CD4-positive, alpha-beta memory T cell (primary cell): Measurements from ENCODE around the gene MOB2. TPM values are rescaled to one million over a fixed set of nuclear protein-coding genes. Genes with fewer than 3 reads are reported as not detected.

Experiments used
- CTCF ChIA-PET: fragments of 350-600 bp; sonication (Branson Sonifier 250); formaldehyde crosslinking; loops from one replicate; lab custom pipeline; 2021; ENCODE audit warnings: inconsistent platforms; ENCODE audit not compliant: partially characterized antibody; lab: Charles Lee
- POLR2A ChIA-PET: fragments of 350-600 bp; sonication (Branson Sonifier 250); formaldehyde crosslinking; loops from one replicate; lab custom pipeline; 2021; ENCODE audit not compliant: partially characterized antibody; lab: Charles Lee
- DNase-seq, 5 donors: peaks; one replicate each; pipeline versions ENCODE4 v3.0.0 to v3.0.0-alpha.2; 2020 to 2022; ENCODE audit warnings: mixed read lengths in 1 of 5
- H3K27ac ChIP-seq: one replicate; pipeline ENCODE4 v1.7.0; 2013; ENCODE audit warnings: low read depth, low read length
- H3K27me3 ChIP-seq: 2 replicates; pipeline ENCODE4 v1.7.0; 2013; ENCODE audit warnings: mild to moderate bottlenecking, low read length, moderate library complexity; ENCODE audit not compliant: insufficient read depth
- H3K36me3 ChIP-seq: 2 replicates; pipeline ENCODE4 v1.7.0; 2013; ENCODE audit warnings: mild to moderate bottlenecking, low read length, moderate library complexity; ENCODE audit not compliant: insufficient read depth
- H3K4me1 ChIP-seq: 2 replicates; pipeline ENCODE4 v1.7.0; 2013; ENCODE audit warnings: mild to moderate bottlenecking, low read length, moderate library complexity; ENCODE audit not compliant: insufficient read depth
- H3K4me3 ChIP-seq, 2 donors: one replicate each; pipeline ENCODE4 v1.7.0; 2013; ENCODE audit warnings: low read length in 2 of 2, mild to moderate bottlenecking in 1 of 2
- H3K9me3 ChIP-seq, 2 donors: one replicate each; pipeline ENCODE4 v1.7.0; 2013; ENCODE audit warnings: low read length in 2 of 2, control low read depth in 1 of 2; ENCODE audit not compliant: control insufficient read depth in 1 of 2
- H3K27ac Mint-ChIP-seq, 7 donors: one replicate each; pipeline ENCODE4 v1.8.0; 2020 to 2021; ENCODE audit warnings: mixed read lengths in 7 of 7, mild to moderate bottlenecking in 6 of 7, inconsistent platforms in 3 of 7, moderate library complexity in 3 of 7
- H3K27me3 Mint-ChIP-seq, 2 donors: one replicate each; pipeline ENCODE4 v1.8.0; 2020 to 2021; ENCODE audit warnings: mixed read lengths in 2 of 2
- H3K36me3 Mint-ChIP-seq, 2 donors: one replicate each; pipeline ENCODE4 v1.8.0; 2020 to 2021; ENCODE audit warnings: mixed read lengths in 2 of 2, inconsistent platforms in 1 of 2, mild to moderate bottlenecking in 1 of 2
- H3K4me1 Mint-ChIP-seq, 4 donors: one replicate each; pipeline ENCODE4 v1.8.0; 2020 to 2021; ENCODE audit warnings: mixed read lengths in 4 of 4, mild to moderate bottlenecking in 1 of 4
- H3K4me3 Mint-ChIP-seq, 8 donors: one replicate each; pipeline ENCODE4 v1.8.0; 2020 to 2021; ENCODE audit warnings: mixed read lengths in 8 of 8, mild to moderate bottlenecking in 7 of 8, moderate library complexity in 6 of 8, inconsistent platforms in 3 of 8
- H3K9me3 Mint-ChIP-seq, 8 donors: one replicate each; pipeline ENCODE4 v1.8.0; 2020 to 2021; ENCODE audit warnings: mixed read lengths in 8 of 8, mild to moderate bottlenecking in 5 of 8, inconsistent platforms in 3 of 8, moderate library complexity in 1 of 8
- intact Hi-C: fragments of 100-400 bp; cut with micrococcal nuclease; formaldehyde crosslinking; loops from one replicate; pipeline ENCODE4 v1.15.1; 2023
- polyA plus RNA-seq, 2 donors: library from polyadenylated mRNA; unstranded; fragments of 300-500 nt; fragmentation: Illumina TruSeq; gene quantifications; one replicate each; pipeline ENCODE4 v1.2.3, GENCODE V29; 2021
- total RNA-seq, 2 experiments: library from RNA; stranded (reverse); gene quantifications; one replicate each; pipeline ENCODE4 v1.2.3, GENCODE V29; 2021

Gene MOB2
- total and polyA plus RNA-seq, 4 experiments from 2014 or later: 48.8 to 74.1 (median 70.1) TPM

- no peak overlapping the region for H3K27ac ChIP-seq
- Mint-ChIP-seq H3K36me3 (peaks cover 20 to 21% of the 10 kb centered on the region in 2 donors), H3K4me1 (peaks cover 0 to 3% (median 1%) of the 10 kb centered on the region in 4 donors), H3K9me3 (peaks cover 0 to 2% (median 0%) of the 10 kb centered on the region in 8 donors), H3K27ac (peak overlapping the region in 1 of 7 donors; percentile 65), H3K27me3 (no peaks in the 10 kb centered on the region), H3K4me3 (no peak overlapping the region)
- peaks cover 11% of the 10 kb centered on the region for H3K36me3 ChIP-seq
- no peak for DNase-seq
- intact Hi-C loops: no loop called here
- POLR2A ChIA-PET: no interaction called here
- H3K27me3 ChIP-seq: no peaks in the 10 kb centered on the region
- H3K4me1 ChIP-seq: no peaks in the 10 kb centered on the region
- CTCF ChIA-PET: no interaction called here
- H3K4me3 ChIP-seq: no peak overlapping the region
- H3K9me3 ChIP-seq: no peaks in the 10 kb centered on the region
Observed at GRCh38 chr11:1466784-1467183, 19.8 kb downstream of the MOB2 start.

GRCh38 chr11:1463056-1463455 is 23.5 kb downstream of the MOB2 start:
- ChIA-PET POLR2A (no interaction called here), CTCF (no interaction called here)
- intact Hi-C loops: no loop called here
- no peak overlapping the region for H3K27ac ChIP-seq
- Mint-ChIP-seq H3K27ac (no peak overlapping the region), H3K4me1 (peaks cover 0 to 3% (median 1%) of the 10 kb centered on the region in 4 donors), H3K4me3 (no peak overlapping the region), H3K27me3 (no peaks in the 10 kb centered on the region), H3K9me3 (peaks cover 0 to 2% (median 0%) of the 10 kb centered on the region in 8 donors), H3K36me3 (peaks cover 11 to 12% of the 10 kb centered on the region in 2 donors)
- no peak overlapping the region for H3K4me3 ChIP-seq
- no peaks in the 10 kb centered on the region for H3K36me3 ChIP-seq
- H3K27me3 ChIP-seq: no peaks in the 10 kb centered on the region
- H3K4me1 ChIP-seq: no peaks in the 10 kb centered on the region
- no peaks in the 10 kb centered on the region for H3K9me3 ChIP-seq
- no peak for DNase-seq

- Mint-ChIP-seq H3K27me3 (no peaks in the 10 kb centered on the region), H3K4me1 (peaks cover 0 to 3% (median 1%) of the 10 kb centered on the region in 4 donors), H3K4me3 (no peak overlapping the region), H3K27ac (peak overlapping the region in 1 of 7 donors; percentile 42), H3K36me3 (peaks cover 11 to 12% of the 10 kb centered on the region in 2 donors), H3K9me3 (peaks cover 0 to 2% (median 0%) of the 10 kb centered on the region in 8 donors)
- Histone ChIP-seq H3K4me1 (no peaks in the 10 kb centered on the region), H3K27me3 (no peaks in the 10 kb centered on the region), H3K36me3 (no peaks in the 10 kb centered on the region), H3K9me3 (no peaks in the 10 kb centered on the region), H3K27ac (no peak overlapping the region), H3K4me3 (no peak overlapping the region)
- intact Hi-C loops: no loop called here
- no peak for DNase-seq
- ChIA-PET CTCF (no interaction called here), POLR2A (no interaction called here)
Observed at GRCh38 chr11:1462698-1462975, 23.9 kb downstream of the MOB2 start.

- Mint-ChIP-seq H3K4me3 (no peak overlapping the region), H3K36me3 (peaks cover 7 to 8% of the 10 kb centered on the region in 2 donors), H3K4me1 (peaks cover 0 to 3% (median under 1%) of the 10 kb centered on the region in 4 donors), H3K27me3 (no peaks in the 10 kb centered on the region), H3K9me3 (peaks cover 0 to 2% (median 0%) of the 10 kb centered on the region in 8 donors), H3K27ac (peak overlapping the region in 1 of 7 donors; percentile 42)
- POLR2A ChIA-PET: no interaction called here
- Histone ChIP-seq H3K36me3 (no peaks in the 10 kb centered on the region), H3K27ac (no peak overlapping the region), H3K4me3 (no peak overlapping the region), H3K9me3 (no peaks in the 10 kb centered on the region), H3K27me3 (no peaks in the 10 kb centered on the region), H3K4me1 (no peaks in the 10 kb centered on the region)
- CTCF ChIA-PET: no interaction called here
- DNase-seq: no peak
- intact Hi-C loops: no loop called here
Observed at GRCh38 chr11:1461826-1462697, 24.5 kb downstream of the MOB2 start.

GRCh38 chr11:1460986-1461825 is 25.4 kb downstream of the MOB2 start:
- no peaks in the 10 kb centered on the region for H3K27me3 ChIP-seq
- POLR2A ChIA-PET: no interaction called here
- H3K27ac ChIP-seq: no peak overlapping the region
- H3K4me3 ChIP-seq: no peak overlapping the region
- H3K4me1 ChIP-seq: no peaks in the 10 kb centered on the region
- H3K36me3 Mint-ChIP-seq: peaks cover 5% of the 10 kb centered on the region in 2 donors
- no peaks in the 10 kb centered on the region for H3K27me3 Mint-ChIP-seq
- no peaks in the 10 kb centered on the region for H3K36me3 ChIP-seq
- CTCF ChIA-PET: no interaction called here
- H3K4me3 Mint-ChIP-seq: no peak overlapping the region
- intact Hi-C loops: no loop called here
- H3K9me3 Mint-ChIP-seq: peaks cover 0 to 2% (median 0%) of the 10 kb centered on the region in 8 donors
- H3K4me1 Mint-ChIP-seq: peaks cover 0 to 3% (median under 1%) of the 10 kb centered on the region in 4 donors
- H3K9me3 ChIP-seq: no peaks in the 10 kb centered on the region
- DNase-seq: no peak
- H3K27ac Mint-ChIP-seq: no peak overlapping the region

GRCh38 chr11:1460396-1460985 is 26.1 kb downstream of the MOB2 start:
- peaks cover 1% of the 10 kb centered on the region in 2 donors for H3K36me3 Mint-ChIP-seq
- no peaks in the 10 kb centered on the region for H3K9me3 ChIP-seq
- ChIA-PET POLR2A (no interaction called here), CTCF (no interaction called here)
- H3K27me3 Mint-ChIP-seq: no peaks in the 10 kb centered on the region
- intact Hi-C loops: no loop called here
- no peak overlapping the region for H3K4me3 Mint-ChIP-seq
- H3K9me3 Mint-ChIP-seq: peaks cover 0 to under 1% (median 0%) of the 10 kb centered on the region in 8 donors
- no peaks in the 10 kb centered on the region for H3K4me1 ChIP-seq
- H3K27me3 ChIP-seq: no peaks in the 10 kb centered on the region
- peaks cover 0 to 2% (median under 1%) of the 10 kb centered on the region in 4 donors for H3K4me1 Mint-ChIP-seq
- no peak overlapping the region for H3K27ac Mint-ChIP-seq
- H3K36me3 ChIP-seq: no peaks in the 10 kb centered on the region
- H3K4me3 ChIP-seq: no peak overlapping the region
- DNase-seq: no peak
- H3K27ac ChIP-seq: no peak overlapping the region
